NCI-H460 (cell line): ENCODE results near the gene ARSB. TPM values are rescaled to one million over a fixed set of nuclear protein-coding genes. Genes with fewer than 3 reads are reported as not detected.

Source experiments
- DNase-seq: peaks from one replicate; pipeline ENCODE4 v3.0.0-alpha.2; 2016; ENCODE audit warnings: low read depth; ENCODE audit errors: extremely low read depth
- total RNA-seq: library from RNA; depleted of rRNA; stranded (reverse); fragments of >200 nt; shearing (Covaris generic); gene quantifications from 2 replicates; pipeline ENCODE4 v1.2.3, GENCODE V29; 2014

ARSB gene
- total RNA-seq, 1 experiment from 2014 or later = 20.0 TPM

GRCh38 chr5:78758169-78758839 is 226.8 kb downstream of the ARSB start:
- DNase-seq = no peak

- no peak for DNase-seq
These were observed 227.6 kb downstream of the ARSB start for GRCh38 chr5:78757269-78758053.

- no peak for DNase-seq
These were observed 228.3 kb downstream of the ARSB start for GRCh38 chr5:78756858-78757257.

GRCh38 chr5:78755822-78756429 is 229.2 kb downstream of the ARSB start:
- DNase-seq = no peak

- no peak for DNase-seq
These were observed 230.5 kb downstream of the ARSB start for GRCh38 chr5:78754655-78755054.

GRCh38 chr5:78753093-78753531 is 232.0 kb downstream of the ARSB start:
- DNase-seq = no peak

- DNase-seq = no peak
These were observed 233.2 kb downstream of the ARSB start for GRCh38 chr5:78751872-78752271.

GRCh38 chr5:78750281-78750680 is 234.8 kb downstream of the ARSB start:
- no peak for DNase-seq

- no peak for DNase-seq
These were observed 237.3 kb downstream of the ARSB start for GRCh38 chr5:78747705-78748359.

- DNase-seq = no peak
These were observed 238.1 kb downstream of the ARSB start for GRCh38 chr5:78747055-78747454.

GRCh38 chr5:78746021-78746770 is 238.9 kb downstream of the ARSB start:
- DNase-seq = no peak

GRCh38 chr5:78744951-78745534 is 240.1 kb downstream of the ARSB start:
- no peak for DNase-seq

- no peak for DNase-seq
These were observed 244.1 kb downstream of the ARSB start for GRCh38 chr5:78741019-78741418.

GRCh38 chr5:78738693-78739300 is 246.3 kb downstream of the ARSB start:
- no peak for DNase-seq

GRCh38 chr5:78738104-78738503 is 247.0 kb downstream of the ARSB start:
- DNase-seq = no peak

- no peak for DNase-seq
These were observed 249.2 kb downstream of the ARSB start for GRCh38 chr5:78735834-78736463.

- DNase-seq = no peak
These were observed 250.2 kb downstream of the ARSB start for GRCh38 chr5:78734950-78735349.

- DNase-seq = no peak
These were observed 250.8 kb downstream of the ARSB start for GRCh38 chr5:78734094-78734845.
